ENCODE measurements around the gene TACC2.

DNA sequence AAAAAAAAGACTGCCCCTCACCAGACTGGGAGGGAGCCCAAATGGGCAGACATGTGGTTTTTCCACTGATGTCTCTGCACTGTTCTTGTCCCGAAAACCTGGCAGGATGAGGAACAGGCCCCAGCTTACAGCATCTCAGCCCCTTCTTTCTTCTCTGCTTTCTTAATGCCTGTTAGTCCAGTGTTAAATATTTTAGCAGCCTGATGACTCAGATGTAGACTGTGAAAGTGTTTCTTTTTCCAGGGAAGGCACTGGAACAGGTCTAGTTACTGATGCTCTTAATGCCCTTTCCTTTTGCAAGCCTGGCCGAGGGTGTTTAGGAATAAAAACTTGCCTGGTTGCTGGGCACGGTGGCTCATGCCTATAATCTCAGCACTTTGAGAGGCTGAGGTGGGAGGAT is 107.7 kb downstream of the TACC2 start:
- no peak for TF ChIP-seq SAFB (IDR thresholded peaks at IDR 0.05; ENCODE audit: borderline replicate concordance, low read depth, low read length)
- no peak for TF ChIP-seq MYNN (IDR thresholded peaks at IDR 0.05)
- TF ChIP-seq MYNN (CRISPR knock-in tag; IDR thresholded peaks at IDR 0.05), result no peak
- no peak for TF ChIP-seq E2F5 (CRISPR knock-in tag; IDR thresholded peaks at IDR 0.05)
- TF ChIP-seq, protein P1, sequence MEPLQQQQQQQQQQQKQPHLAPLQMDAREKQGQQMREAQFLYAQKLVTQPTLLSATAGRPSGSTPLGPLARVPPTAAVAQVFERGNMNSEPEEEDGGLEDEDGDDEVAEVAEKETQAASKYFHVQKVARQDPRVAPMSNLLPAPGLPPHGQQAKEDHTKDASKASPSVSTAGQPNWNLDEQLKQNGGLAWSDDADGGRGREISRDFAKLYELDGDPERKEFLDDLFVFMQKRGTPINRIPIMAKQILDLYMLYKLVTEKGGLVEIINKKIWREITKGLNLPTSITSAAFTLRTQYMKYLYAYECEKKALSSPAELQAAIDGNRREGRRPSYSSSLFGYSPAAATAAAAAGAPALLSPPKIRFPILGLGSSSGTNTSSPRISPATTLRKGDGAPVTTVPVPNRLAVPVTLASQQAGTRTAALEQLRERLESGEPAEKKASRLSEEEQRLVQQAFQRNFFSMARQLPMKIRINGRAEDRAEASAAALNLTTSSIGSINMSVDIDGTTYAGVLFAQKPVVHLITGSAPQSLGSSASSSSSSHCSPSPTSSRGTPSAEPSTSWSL (CRISPR knock-in tag; IDR thresholded peaks at IDR 0.05; ENCODE audit: borderline replicate concordance), result no peak
- no peak for TF ChIP-seq E2F1 (CRISPR knock-in tag; IDR thresholded peaks at IDR 0.05)
